Fibroblast of skin of back (primary cell): ENCODE measurements around the gene UST.
"Not testable (repeated sequence)": the region's sequence is repeated elsewhere in the genome, so short reads cannot be mapped to it uniquely, and the experiment has no call there.

Experiments used
- DNase-seq: peaks from one replicate; pipeline ENCODE4 v3.0.0-alpha.2; 2013

The UST gene

GRCh38 chr6:148842296-148843019 lies 95.6 kb downstream of the UST start:
- no peak for DNase-seq

DNA sequence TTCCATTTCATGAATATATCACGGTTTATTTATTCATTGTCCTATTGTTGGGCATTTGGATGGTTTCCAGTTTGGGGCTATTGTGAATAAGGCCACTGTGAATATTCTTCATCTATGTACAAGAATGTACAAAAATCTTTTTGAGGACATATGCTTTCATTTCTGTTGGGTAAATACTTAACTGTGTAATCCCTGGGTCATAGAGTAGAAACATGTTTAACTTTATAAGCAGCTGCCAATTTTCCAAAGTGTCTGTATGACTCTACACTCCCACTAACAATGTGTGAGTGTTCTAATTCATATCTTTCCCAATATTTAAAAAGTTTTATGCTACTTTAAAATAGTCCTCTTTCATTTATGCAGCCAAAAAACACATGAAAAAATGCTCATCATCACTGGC lies 98.6 kb downstream of the UST start:
- no peak for DNase-seq

DNA sequence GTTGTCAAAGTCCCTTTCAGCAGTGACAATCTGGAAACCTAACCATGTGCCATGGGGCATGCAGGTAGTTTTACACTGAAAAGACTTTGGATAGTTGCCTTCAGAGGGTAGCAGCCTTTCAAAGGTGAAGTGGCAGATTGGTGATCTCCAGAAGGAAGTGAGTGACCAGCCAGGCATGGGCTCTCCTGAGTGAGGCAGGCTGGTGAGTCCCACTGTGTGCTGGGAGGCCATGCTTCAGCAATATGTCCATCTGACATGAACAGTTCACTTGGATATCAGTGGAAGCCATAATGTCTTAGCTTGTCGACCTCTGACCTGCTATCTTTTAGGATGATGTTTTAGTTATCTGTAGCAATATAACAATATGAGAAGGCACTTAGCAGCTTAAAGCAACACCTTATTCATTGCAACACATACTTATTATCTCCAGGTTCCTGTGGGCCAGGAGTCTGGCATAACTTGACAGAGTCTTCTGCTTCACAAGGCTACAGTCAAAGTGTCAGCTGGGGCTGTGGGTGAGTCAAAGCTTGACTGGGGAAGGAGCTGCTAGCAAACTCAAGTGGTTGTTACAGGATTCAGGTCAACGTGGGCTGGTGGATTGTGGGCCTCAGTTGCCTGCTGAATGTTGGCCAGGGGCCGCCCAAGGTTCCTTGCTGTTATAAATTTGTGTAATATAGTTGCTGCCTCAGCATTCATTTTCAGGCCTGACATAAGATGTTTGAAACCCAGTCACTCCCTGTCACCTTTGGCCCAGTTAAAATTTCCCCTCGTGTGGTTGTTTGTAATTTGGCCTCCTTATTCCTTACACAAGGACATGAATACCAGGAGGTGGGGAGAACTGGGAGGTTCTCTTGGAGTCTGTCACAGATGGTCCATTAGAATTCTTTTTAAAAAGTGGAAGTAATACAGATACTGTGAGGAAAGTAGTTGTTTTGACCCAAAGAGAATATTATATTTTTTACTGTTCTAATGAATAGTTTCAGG lies 100.2 kb downstream of the UST start:
- no peak for DNase-seq

GRCh38 chr6:148848915-148849314 lies 102.1 kb downstream of the UST start:
- DNase-seq = no peak

- not testable (repeated sequence) for DNase-seq
Measured at GRCh38 chr6:148849449-148849848, 102.6 kb downstream of the UST start.

DNA sequence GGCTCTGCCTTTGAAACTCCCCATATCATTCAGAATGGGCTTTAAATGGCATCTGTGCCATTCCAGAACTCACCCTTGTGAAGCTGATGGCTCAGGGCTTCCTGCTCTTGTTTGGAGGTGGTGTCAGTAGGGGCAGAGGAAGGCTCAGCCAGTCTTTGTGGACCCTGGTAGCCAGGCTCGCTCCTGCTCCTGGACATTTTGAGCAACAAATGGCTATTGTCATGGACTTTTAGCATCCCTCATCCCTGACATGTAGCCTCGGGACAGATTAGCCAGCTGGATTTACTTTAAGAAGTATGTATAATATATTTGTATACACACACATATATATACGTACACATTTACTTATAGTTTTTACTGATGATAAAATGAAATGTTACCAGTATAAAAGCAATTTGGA lies 104.1 kb downstream of the UST start:
- no peak for DNase-seq

- DNase-seq = no peak
Measured at GRCh38 chr6:148851683-148852556, 105.1 kb downstream of the UST start.

DNA sequence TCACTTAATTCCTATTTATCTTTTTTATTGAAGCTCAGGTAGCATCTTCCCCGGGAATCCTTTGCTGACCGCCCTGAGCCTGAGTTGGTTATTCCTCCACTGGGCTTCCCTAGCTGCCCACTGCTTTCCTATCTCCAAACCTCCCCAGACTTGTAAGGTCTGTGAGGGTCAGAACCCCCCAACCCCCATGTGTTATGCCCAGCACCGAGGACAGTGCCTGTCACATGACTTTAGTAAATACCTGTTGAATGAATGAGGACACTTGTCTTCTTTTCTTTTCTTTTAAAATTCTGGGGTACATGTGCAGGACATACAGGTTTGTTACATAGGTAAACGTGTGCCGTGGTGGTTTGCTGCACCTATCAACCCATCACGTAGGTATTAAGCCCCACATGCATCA lies 105.9 kb downstream of the UST start:
- DNase-seq = no peak

DNA sequence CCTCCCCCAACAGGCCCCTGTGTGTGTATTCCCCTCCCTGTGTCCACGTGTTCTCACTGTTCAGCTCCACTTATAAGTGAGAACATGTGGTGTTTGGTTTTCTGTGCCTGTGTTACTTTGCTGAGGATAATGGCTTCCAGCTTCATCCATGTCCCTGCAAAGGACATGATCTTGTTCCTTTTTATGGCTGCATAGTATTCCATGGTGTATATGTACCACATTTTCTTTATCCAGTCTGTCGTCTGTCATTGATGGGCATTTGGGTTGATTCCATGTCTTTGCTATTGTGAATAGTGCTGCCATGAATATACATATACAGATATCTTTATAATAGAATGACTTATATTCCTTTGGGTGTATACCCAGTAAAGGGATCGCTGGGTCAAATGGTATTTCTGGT lies 106.3 kb downstream of the UST start:
- not testable (repeated sequence) for DNase-seq

GRCh38 chr6:148854096-148854495 lies 107.3 kb downstream of the UST start:
- DNase-seq = no peak

GRCh38 chr6:148854992-148855391 lies 108.2 kb downstream of the UST start:
- DNase-seq = no peak

GRCh38 chr6:148855744-148856143 lies 108.9 kb downstream of the UST start:
- DNase-seq = no peak

DNA sequence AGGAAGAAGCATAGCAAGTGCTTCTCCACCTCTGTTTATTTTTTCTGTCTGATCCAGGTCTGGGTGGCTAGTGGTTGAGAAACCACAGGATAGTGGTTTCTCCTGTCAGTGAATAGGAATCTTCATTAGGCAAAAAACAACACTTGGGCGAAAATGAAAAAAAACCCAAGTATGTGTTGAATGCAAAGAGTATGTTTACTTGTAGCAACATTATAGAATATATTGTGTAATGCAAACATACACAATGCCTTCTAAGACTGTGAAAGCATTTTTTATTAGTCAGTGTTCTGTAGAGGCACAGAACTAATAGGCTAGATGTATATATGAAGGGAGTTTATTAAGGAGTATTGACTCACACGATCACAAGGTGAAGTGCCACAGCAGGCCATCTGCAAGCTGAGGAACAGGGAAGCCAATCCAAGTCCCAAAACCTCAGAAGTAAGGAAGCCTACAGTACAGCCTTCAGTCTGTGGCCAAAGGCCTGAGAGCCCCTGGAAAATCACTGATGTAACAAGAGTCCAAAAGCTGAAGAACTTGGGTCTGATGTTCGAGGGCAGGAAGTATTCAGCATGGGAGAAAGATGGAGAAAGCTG lies 111.1 kb downstream of the UST start:
- DNase-seq = peak; percentile 88

- not testable (repeated sequence) for DNase-seq
Measured at GRCh38 chr6:148864132-148864531, 117.3 kb downstream of the UST start.

- no peak for DNase-seq
Measured at GRCh38 chr6:148864941-148865340, 118.1 kb downstream of the UST start.

DNA sequence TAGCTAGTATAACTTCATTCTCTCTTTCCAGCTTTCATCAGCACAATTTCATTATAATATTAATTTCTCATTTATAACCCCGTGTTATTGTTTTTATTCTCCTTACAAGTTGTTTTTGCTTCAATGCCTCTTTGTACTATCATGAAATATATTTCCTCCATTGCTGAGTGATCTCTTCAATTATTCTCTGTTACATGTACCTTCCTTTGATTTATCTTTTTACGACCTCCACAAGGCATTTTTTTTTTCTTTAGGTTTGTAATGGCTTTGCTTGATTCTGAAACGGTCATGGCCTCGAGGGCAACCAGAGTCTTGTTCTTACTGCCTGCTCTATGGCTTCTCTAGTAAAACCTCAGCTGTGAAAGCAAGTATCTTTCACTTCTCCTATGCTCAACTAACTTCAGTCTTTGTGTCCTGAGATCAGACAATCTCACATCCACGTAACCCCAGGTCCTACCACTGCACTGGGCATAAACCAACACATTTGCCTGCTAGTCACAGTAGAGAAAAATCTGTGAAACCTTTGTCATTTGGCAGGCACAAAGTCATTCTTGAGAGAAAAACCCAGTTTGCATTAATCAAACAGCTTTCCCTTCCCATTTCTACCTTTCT lies 119.9 kb downstream of the UST start:
- no peak for DNase-seq

DNA sequence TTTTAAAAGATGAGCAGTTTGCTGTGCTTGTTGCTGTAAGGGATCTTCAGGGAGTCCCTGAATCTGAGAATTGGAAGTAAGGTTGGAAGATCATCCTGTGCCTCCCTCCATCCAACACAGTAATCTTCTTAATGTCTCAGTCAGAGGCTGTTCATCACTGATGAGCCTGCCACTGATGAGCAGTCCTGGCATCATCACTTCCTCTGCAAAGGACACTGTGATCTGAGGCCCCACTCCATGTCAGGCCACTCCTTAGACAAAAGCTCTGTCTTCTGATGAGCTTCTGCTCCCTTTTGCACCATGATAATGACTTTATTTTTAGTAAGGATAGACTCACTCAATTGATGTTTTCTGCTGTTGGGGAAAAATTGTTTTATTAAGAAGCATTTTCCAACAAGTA lies 121.0 kb downstream of the UST start:
- peak; percentile 63 for DNase-seq

- peak; percentile 83 for DNase-seq
Measured at GRCh38 chr6:148868314-148868713, 121.5 kb downstream of the UST start.

GRCh38 chr6:148868901-148869300 lies 122.1 kb downstream of the UST start:
- no peak for DNase-seq

- DNase-seq = peak; percentile 99
Measured at GRCh38 chr6:148869585-148869984, 122.8 kb downstream of the UST start.

DNA sequence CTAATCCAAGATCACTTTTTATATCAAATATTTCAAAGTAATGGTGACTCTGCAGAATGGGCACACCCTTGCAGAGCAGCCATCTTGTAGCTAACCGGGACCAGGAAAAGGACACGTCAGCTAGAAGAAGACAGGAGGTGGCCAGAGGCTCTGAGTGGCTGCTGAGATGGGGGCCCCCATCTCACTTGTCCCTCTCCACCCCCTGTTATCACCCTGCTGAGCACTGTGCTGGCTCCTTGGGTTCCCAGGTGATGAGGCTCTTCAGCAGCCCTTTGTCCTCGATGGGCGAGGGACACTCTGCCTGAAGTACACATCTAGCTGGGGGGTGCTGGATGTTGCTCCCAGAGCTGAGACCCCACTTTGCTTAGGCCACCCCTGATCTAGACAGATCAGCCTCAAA lies 126.3 kb downstream of the UST start:
- no peak for DNase-seq

GRCh38 chr6:148873868-148874267 lies 127.0 kb downstream of the UST start:
- DNase-seq = no peak
